Naive thymus-derived CD8-positive, alpha-beta T cell (primary cell): Measurements from ENCODE around the gene KCNJ12. TPM values are rescaled to one million over a fixed set of nuclear protein-coding genes. Genes with fewer than 3 reads are reported as not detected.
"Not testable (repeated sequence)": the region's sequence is repeated elsewhere in the genome, so short reads cannot be mapped to it uniquely, and the experiment has no call there.

Source experiments
- ATAC-seq, 2 donors: fragments of 150-1000 bp; cut with Tn5 transposase in 1 of 2; sonication (Bioruptor Pico), chemical (Tn5 transposase) in 1 of 2; 1 replicate in 1 of 2; 2 replicates in 1 of 2; pipeline ENCODE4 v1.10.0; 2021; ENCODE audit warnings: mild to moderate bottlenecking in 2 of 2, moderate library complexity in 2 of 2
- POLR2A ChIA-PET: fragments of 350-600 bp; sonication (Branson Sonifier 250); formaldehyde crosslinking; loops from one replicate; lab custom pipeline; 2021; ENCODE audit warnings: antibody characterized with exemption; lab: Charles Lee
- DNase-seq, 10 donors: peaks; one replicate each; pipeline versions ENCODE4 v3.0.0 to v3.0.0-alpha.2; 2020 to 2022
- H3K27ac Mint-ChIP-seq, 10 donors: one replicate each; pipeline ENCODE4 v1.8.0; 2020 to 2022; ENCODE audit warnings: mild to moderate bottlenecking in 10 of 10, mixed read lengths in 10 of 10, moderate library complexity in 4 of 10, inconsistent platforms in 1 of 10
- H3K27me3 Mint-ChIP-seq, 5 donors: one replicate each; pipeline ENCODE4 v1.8.0; 2021 to 2022; ENCODE audit warnings: mixed read lengths in 5 of 5
- H3K36me3 Mint-ChIP-seq, 3 donors: one replicate each; pipeline ENCODE4 v1.8.0; 2020 to 2022; ENCODE audit warnings: mixed read lengths in 3 of 3, mild to moderate bottlenecking in 2 of 3, inconsistent platforms in 1 of 3
- H3K4me1 Mint-ChIP-seq, 4 donors: one replicate each; pipeline ENCODE4 v1.8.0; 2021 to 2022; ENCODE audit warnings: mixed read lengths in 4 of 4
- H3K4me3 Mint-ChIP-seq, 10 donors: one replicate each; pipeline ENCODE4 v1.8.0; 2020 to 2022; ENCODE audit warnings: mild to moderate bottlenecking in 10 of 10, mixed read lengths in 10 of 10, moderate library complexity in 6 of 10, inconsistent platforms in 1 of 10
- H3K9me3 Mint-ChIP-seq, 9 donors: one replicate each; pipeline ENCODE4 v1.8.0; 2020 to 2022; ENCODE audit warnings: mixed read lengths in 9 of 9, mild to moderate bottlenecking in 3 of 9, inconsistent platforms in 1 of 9, moderate library complexity in 1 of 9
- polyA plus RNA-seq, 3 donors: library from polyadenylated mRNA; unstranded; fragments of 300-500 nt; fragmentation: Illumina TruSeq; gene quantifications; one replicate each; pipeline ENCODE4 v1.2.3, GENCODE V29; 2021
- total RNA-seq, 8 experiments: library from RNA in 2 of 8; stranded (reverse) in 2 of 8; gene quantifications; one replicate each; pipeline ENCODE4 v1.2.3 and lab custom pipeline; 2021 to 2026

Gene KCNJ12
- total and polyA plus RNA-seq, 5 experiments from 2014 or later: 0.16 to 0.18 TPM; not detected in 3

DNA sequence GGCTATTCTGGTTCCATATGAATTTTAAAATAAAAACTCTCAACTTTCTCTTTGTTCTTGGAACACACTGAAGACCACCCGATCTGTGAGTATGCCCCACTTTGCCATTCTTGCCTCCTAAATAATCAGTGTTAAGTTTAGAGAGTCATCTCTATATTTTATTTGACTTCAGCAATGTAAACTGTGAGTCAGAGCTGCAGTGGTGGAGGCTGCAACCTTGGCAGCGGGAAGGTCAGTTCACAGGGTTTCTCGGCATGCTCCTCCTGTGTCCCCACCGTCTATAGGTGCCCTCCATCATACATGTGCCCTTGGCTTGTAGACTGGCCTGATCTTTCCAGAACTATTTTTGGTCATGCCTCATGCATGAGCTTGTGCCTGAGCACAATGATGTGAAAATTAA, 71.4 kb downstream of the KCNJ12 start:
- H3K36me3 Mint-ChIP-seq, H3K4me1 Mint-ChIP-seq, POLR2A ChIA-PET, DNase-seq, ATAC-seq, H3K9me3 Mint-ChIP-seq, H3K4me3 Mint-ChIP-seq: not testable (repeated sequence)
- H3K27me3 Mint-ChIP-seq: peaks cover 0 to 22% (median 5%) of the 10 kb centered on the region in 5 donors
- peak overlapping the region in 1 of 10 donors; percentile 19 for H3K27ac Mint-ChIP-seq

DNA sequence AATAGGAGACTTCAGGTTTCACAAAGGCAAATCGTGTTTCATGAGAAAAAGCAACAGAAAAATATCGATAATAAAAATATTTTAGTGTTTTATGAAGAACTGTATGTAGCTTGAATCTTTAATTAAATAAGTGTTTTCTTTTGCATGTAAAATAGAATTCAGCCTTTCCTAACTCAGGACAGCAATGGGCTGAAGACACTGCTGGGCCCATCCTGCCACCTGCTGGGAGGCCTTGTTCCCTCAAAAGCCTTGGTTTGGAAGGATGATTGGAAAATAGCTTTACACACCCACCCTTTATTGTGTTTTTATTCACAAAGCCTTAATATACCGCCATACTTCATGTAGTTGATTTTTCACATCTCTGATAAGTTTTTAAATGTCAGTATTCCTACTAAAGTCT, 73.7 kb downstream of the KCNJ12 start:
- H3K9me3 Mint-ChIP-seq, POLR2A ChIA-PET, DNase-seq, H3K4me3 Mint-ChIP-seq, ATAC-seq, H3K36me3 Mint-ChIP-seq: not testable (repeated sequence)
- Mint-ChIP-seq H3K27me3 (peaks cover 0 to 22% (median 8%) of the 10 kb centered on the region in 5 donors), H3K27ac (peak overlapping the region in 1 of 10 donors; percentile 40), H3K4me1 (peaks cover 0 to 11% (median 9%) of the 10 kb centered on the region in 4 donors)

DNA sequence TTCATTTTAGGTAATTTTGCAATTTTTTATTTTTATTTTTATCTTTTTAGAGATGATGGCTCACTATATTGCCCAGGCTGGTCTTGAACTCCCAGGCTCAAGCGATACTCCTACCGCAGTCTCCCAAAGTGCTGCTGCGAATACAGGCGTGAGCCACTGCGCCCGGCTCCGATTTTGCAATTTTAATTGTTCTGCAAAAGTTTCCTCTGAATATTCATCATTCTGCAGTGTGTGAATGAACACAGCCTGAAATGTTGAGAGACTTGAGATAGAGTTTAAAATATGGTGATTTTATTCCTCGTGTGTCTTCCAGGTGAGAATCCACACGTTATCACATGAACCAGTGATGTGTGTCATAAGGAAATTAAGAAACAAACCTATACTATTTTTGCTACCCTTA, 75.8 kb downstream of the KCNJ12 start:
- H3K4me1 Mint-ChIP-seq: peaks cover 6 to 25% (median 17%) of the 10 kb centered on the region in 4 donors
- POLR2A ChIA-PET: no interaction called here
- peak overlapping the region in 4 of 10 donors; percentile 47 to 69 (median 68) for H3K4me3 Mint-ChIP-seq
- peaks cover 0 to 22% (median 8%) of the 10 kb centered on the region in 5 donors for H3K27me3 Mint-ChIP-seq
- ATAC-seq: no peak
- H3K27ac Mint-ChIP-seq: no peak overlapping the region
- no peaks in the 10 kb centered on the region for H3K9me3 Mint-ChIP-seq
- no peak for DNase-seq
- no peaks in the 10 kb centered on the region for H3K36me3 Mint-ChIP-seq

DNA sequence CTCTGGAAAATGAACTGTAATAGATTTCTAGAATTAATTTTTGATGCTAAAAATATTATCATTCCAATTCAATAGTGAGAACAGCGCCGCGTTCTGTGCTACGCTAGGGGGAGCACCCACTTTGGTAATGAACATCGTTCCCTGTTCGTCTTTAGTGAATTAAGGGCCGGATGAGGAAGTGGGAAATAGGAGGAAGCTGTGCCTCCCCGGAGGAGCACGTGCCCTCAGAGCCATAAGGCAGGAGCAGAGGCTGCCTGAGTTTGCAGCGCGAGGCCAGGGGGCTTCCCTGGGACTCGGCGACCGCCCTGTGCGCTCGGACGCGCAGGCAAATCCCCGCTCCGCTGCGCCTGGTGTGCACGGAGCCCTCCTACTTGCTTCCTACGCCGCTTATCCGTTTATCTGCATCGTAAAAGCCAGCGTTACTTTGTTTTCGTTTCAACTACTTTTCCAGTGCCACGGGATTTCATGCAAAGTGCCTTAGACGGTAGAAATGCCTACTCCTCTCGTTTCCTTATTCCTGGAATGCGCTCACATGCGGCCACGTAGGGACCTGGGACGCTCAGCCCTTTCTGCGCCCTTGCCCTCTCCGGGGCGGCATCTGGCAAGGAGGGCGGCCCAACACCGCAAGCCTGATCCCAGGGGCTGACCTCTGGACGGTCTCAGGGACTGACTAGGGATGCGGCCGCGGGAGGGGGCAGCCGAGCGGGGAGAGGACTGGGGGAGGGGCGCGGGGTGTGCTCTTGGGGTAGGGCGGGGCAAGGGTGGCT, 76.4 kb downstream of the KCNJ12 start:
- Mint-ChIP-seq H3K4me1 (peaks cover 11 to 31% (median 22%) of the 10 kb centered on the region in 4 donors), H3K27me3 (peaks cover 0 to 22% (median 8%) of the 10 kb centered on the region in 5 donors), H3K4me3 (peak overlapping the region; percentile 55 to 77 (median 68)), H3K27ac (peak overlapping the region in 1 of 10 donors; percentile 24), H3K9me3 (no peaks in the 10 kb centered on the region), H3K36me3 (no peaks in the 10 kb centered on the region)
- POLR2A ChIA-PET: no interaction called here
- DNase-seq (peak in 6 of 10 donors; percentile 16 to 37 (median 29)), ATAC-seq (no peak)

DNA sequence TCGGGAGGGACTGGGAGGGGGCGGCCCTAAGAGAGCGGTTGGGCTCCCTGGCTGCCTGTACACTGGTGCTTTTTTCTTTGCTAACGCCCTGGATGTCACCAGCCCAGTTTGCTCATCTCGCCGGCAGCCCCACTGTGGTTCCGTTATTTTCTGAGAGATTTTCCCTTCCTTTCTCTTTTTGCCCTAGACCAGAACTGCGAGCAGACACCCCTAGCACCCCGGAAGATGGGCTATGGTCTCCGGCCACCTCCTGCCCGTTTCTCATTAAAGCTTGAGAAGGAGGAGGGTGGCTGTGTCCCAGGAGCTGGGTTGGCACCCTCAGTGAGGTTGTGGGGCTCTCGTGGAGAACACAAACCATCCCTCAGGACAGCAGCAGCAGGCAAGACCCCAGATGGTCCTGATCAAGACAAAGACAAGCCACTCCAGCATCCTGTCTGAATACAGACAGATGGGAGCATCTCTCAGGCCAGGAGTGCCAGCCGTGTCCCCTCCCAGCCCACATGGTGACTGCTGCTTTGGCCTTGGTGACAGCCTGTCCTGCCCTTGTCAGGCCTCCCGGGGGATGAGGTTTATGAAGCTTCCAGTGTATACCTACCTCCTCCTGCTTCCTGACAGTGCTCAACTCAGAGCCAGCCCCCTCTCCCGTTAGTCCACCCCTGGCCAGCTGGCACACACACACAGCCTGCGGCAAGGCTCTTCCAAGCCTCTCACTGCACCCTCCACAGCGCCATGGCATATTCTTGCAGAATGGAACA, 77.2 kb downstream of the KCNJ12 start:
- DNase-seq: no peak
- H3K36me3 Mint-ChIP-seq: no peaks in the 10 kb centered on the region
- POLR2A ChIA-PET: no interaction called here
- no peak for ATAC-seq
- peaks cover 0 to 20% (median 8%) of the 10 kb centered on the region in 5 donors for H3K27me3 Mint-ChIP-seq
- H3K4me3 Mint-ChIP-seq: peak overlapping the region in 4 of 10 donors; percentile 45 to 68 (median 54)
- H3K4me1 Mint-ChIP-seq: peaks cover 12 to 32% (median 24%) of the 10 kb centered on the region in 4 donors
- peak overlapping the region in 1 of 10 donors; percentile 80 for H3K27ac Mint-ChIP-seq
- H3K9me3 Mint-ChIP-seq: no peaks in the 10 kb centered on the region

DNA sequence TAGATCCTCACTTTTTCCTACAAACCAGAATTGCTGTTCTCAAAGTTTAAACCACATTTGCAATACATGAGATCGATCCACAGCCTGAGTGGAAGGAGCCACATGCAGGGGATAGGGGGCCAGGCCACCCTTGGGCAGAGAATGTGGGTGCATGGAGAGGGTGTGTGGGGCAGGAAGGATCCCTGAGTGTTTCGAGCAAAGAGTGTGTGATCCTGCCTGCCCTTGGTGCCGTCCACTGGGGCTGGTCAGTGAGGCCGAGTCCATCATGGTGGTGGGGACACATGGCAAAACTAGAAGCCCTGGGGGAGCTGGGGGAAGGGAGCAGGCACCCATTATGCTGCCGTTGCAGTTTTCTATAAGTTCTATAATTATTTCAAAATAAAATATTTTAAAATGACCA, 77.8 kb downstream of the KCNJ12 start:
- H3K36me3 Mint-ChIP-seq, H3K9me3 Mint-ChIP-seq, ATAC-seq, POLR2A ChIA-PET, DNase-seq, H3K27ac Mint-ChIP-seq: not testable (repeated sequence)
- Mint-ChIP-seq H3K4me3 (peak overlapping the region in 1 of 10 donors; percentile 68), H3K27me3 (peaks cover 0 to 14% (median 8%) of the 10 kb centered on the region in 5 donors), H3K4me1 (peaks cover 12 to 32% (median 24%) of the 10 kb centered on the region in 4 donors)

DNA sequence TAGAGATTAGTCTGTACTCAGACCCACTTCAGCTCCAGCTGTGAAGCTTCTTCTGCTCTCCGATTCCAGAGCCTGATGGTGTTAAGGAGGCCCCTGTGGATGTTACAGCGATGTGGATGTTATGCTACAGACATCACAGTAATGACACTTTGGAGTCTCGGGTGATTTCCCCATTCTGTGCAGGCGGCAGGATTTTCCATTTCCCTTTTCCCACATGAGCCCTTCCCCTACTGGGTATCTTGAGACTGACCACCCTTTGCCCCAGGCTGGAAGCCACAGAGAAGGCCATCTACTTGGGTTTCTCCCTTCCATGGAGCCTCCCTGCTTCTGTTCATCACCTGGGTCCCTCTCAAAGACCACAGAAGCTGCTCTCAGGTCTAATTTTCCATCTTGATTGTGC, 78.3 kb downstream of the KCNJ12 start:
- Mint-ChIP-seq H3K27ac (no peak overlapping the region), H3K27me3 (peaks cover 0 to 14% (median 8%) of the 10 kb centered on the region in 5 donors), H3K9me3 (no peaks in the 10 kb centered on the region), H3K4me1 (peaks cover 12 to 32% (median 24%) of the 10 kb centered on the region in 4 donors), H3K36me3 (no peaks in the 10 kb centered on the region), H3K4me3 (no peak overlapping the region)
- POLR2A ChIA-PET: no interaction called here
- ATAC-seq (no peak), DNase-seq (no peak)

DNA sequence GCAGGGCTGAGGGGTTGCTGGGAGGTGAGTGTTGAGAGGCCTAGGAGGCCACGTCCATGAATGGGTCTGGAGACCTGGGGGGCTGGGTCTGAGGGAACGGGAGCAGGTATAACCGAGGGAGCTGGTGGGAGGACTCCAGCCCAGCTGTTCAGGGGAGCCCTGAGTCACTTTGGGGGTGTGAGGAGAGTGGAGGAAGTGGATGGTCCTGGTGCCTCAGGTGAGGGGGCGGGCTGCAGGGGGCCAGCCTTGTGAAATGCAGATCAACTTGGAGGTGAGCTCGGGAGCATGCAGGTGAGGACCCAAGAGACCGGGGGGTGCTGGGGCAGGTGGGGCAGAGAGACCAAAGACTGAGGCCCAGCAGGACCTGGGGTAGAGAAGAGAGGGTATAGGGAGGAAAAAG, 79.6 kb downstream of the KCNJ12 start:
- peaks cover 12 to 32% (median 24%) of the 10 kb centered on the region in 4 donors for H3K4me1 Mint-ChIP-seq
- H3K4me3 Mint-ChIP-seq: peak overlapping the region in 1 of 10 donors; percentile 13
- POLR2A ChIA-PET: no interaction called here
- peaks cover 0 to 9% (median 2%) of the 10 kb centered on the region in 5 donors for H3K27me3 Mint-ChIP-seq
- no peaks in the 10 kb centered on the region for H3K36me3 Mint-ChIP-seq
- H3K27ac Mint-ChIP-seq: peak overlapping the region in 3 of 10 donors; percentile 19 to 67 (median 63)
- DNase-seq (no peak), ATAC-seq (no peak)
- no peaks in the 10 kb centered on the region for H3K9me3 Mint-ChIP-seq

DNA sequence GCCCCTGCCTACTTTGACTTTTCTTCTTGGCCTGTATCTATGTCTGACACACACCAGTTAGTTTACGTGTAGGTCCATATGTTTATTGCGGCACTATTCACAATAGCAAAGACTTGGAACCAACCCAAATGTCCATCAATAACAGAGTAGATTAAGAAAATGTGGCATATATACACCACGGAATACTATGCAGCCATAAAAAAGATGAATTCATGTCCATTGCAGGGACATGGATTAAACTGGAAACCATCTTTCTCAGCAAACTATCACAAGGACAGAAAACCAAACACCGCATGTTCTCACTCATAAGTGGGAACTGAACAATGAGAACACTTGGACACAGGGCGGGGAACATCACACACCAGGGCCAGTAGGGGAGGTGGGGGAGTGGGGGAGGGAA, 80.3 kb downstream of the KCNJ12 start:
- POLR2A ChIA-PET: interaction anchor here (1.0 to 1.8 kb wide), 2 partner anchors 57 to 177 kb away, joined by 4 to 7 read pairs; no protein-coding TSS in a partner anchor
- not testable (repeated sequence) for DNase-seq, H3K27me3 Mint-ChIP-seq, H3K9me3 Mint-ChIP-seq, H3K36me3 Mint-ChIP-seq, ATAC-seq
- Mint-ChIP-seq H3K4me3 (peak overlapping the region in 4 of 10 donors; percentile 9 to 52 (median 37)), H3K4me1 (peaks cover 12 to 32% (median 24%) of the 10 kb centered on the region in 4 donors), H3K27ac (peak overlapping the region in 2 of 10 donors; percentile 9 to 22)

DNA sequence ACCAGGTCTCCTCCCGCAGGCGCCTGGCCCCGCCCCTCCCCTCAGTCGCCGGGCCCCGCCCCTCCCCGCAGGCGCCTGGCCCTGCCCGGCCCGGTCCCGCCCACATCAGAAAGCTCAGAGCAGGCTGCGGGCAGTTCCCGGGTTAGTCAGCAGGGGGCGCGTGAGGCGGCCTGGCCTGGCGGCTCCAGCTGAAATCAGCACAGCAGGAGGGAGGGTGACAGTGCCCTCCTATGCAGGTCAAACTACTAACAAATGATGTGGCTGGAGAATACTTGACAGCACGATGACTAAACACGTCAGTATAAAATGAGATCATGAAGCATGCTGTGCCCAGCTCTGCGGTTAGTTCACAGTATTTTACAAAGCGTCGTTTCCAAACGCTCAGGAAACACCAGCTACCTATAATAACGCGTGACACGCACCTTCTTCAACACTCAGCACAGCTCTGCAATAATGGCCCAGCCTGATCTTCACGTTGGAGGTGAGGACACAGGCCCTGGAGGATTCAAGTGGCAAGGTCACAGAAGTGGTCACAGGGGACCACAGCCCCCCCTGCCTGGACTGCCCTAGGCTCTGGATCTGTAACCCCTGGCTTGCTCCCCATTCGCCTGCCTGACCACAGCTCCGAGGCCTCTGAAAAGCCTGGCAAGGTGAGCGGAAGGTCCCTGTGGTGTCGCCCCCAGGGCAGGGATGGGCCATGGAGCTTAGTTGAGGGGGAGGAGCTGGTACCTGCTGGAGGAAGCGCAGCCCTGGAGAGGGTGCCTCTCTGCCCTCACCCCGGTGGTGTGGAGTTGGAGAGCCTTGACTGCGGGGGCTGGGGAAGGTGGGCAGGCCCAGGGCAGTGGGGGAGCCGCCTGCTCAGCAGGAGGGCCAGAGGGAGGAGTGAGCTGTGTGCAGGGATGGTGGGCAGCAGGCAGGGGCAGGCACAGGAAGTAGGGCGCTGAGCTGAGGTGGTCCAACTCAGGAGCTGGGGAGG, 81.2 kb downstream of the KCNJ12 start:
- Mint-ChIP-seq H3K36me3 (no peaks in the 10 kb centered on the region), H3K27ac (peak overlapping the region; percentile 19 to 93 (median 69)), H3K27me3 (peaks cover 0 to 5% (median 2%) of the 10 kb centered on the region in 5 donors), H3K9me3 (no peaks in the 10 kb centered on the region), H3K4me1 (peaks cover 12 to 29% (median 21%) of the 10 kb centered on the region in 4 donors), H3K4me3 (peak overlapping the region in 7 of 10 donors; percentile 0 to 54 (median 34))
- ATAC-seq (peak; percentile 85 to 91), DNase-seq (peak; percentile 86 to 96 (median 91))
- POLR2A ChIA-PET: interaction anchor here (0.7 to 1.8 kb wide), 3 partner anchors 56 to 177 kb away, joined by 4 to 7 read pairs (median 5); no protein-coding TSS in a partner anchor

DNA sequence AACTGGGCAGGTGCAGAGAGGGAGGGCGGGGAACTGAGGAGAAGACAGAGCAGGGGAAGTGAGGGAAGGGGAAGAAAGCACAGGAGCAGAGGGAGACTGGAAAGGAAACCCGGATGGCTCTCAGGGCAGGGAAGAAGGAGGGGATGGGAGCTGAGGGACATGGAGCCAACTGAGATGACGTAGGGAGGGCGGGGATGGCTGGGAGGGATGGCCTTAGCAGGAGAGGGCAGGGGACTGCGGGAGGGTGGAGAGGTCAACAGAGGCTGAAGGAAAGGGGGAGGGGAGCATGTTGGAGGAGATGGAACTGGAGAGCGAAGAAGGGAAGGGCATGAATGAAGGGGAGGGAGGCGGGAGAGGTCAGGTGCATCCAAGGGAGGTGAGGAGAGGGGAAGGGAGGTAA, 81.9 kb downstream of the KCNJ12 start:
- Mint-ChIP-seq H3K27ac (peak overlapping the region in 5 of 10 donors; percentile 24 to 89 (median 60)), H3K27me3 (peaks cover 0 to 2% (median 2%) of the 10 kb centered on the region in 5 donors), H3K9me3 (no peaks in the 10 kb centered on the region), H3K36me3 (no peaks in the 10 kb centered on the region), H3K4me3 (no peak overlapping the region), H3K4me1 (peaks cover 15 to 30% (median 22%) of the 10 kb centered on the region in 4 donors)
- DNase-seq (no peak), ATAC-seq (no peak)
- POLR2A ChIA-PET: interaction anchor here (1.8 kb wide), 1 partner anchor 55 kb away, joined by 7 read pairs; no protein-coding TSS in a partner anchor
